RPMI7951 (cell line): ENCODE measurements around the gene RAB29. TPM values are rescaled to one million over a fixed set of nuclear protein-coding genes. Genes with fewer than 3 reads are reported as not detected.

Experiments used
- DNase-seq: peaks from one replicate; pipeline ENCODE4 v3.0.0-alpha.2; 2012; ENCODE audit warnings: low read depth
- total RNA-seq: library from RNA; depleted of rRNA; stranded (reverse); fragments of >200 nt; shearing (Covaris generic); gene quantifications from 2 replicates; pipeline ENCODE4 v1.2.3, GENCODE V29; 2014

Gene RAB29
- total RNA-seq, 1 experiment from 2014 or later = 15.1 TPM

DNA sequence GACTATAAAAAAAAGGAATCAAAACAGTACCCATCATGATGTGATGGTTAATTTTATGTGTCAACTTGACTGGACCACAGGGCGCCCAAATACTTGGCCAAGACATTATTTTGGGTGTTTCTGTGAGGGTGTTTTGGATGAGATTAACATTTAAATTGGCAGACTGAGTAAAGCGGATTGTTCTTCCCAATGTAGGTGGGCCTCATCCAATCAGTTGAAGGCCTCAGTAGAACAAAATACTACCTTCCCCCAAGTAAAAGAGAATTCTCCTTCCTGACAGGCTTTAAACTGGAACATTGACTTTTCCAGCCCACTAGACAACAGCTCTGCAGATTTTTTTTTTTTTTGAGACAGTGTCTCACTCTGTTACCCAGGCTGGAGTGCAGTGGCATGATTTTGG, 10.7 kb downstream of the RAB29 start:
- no peak for DNase-seq

DNA sequence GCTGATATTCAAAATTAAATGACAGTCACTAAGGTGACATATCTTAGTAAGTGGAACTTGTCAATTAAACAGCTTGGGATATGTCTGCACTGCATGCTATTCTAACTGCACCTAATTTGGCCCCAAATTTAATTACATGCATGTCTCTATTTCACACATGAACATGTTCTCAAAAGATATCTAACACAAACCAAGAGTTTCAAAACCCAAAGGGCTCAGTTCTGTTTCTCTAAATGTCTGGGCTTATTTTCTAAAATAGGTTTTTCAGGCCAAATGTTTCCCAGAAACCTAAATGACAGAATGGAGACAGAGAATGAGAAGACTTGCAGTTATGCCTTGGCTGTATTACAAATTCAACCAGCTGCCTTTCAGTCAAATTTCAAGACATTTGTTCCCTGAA, 11.3 kb downstream of the RAB29 start:
- DNase-seq = no peak

DNA sequence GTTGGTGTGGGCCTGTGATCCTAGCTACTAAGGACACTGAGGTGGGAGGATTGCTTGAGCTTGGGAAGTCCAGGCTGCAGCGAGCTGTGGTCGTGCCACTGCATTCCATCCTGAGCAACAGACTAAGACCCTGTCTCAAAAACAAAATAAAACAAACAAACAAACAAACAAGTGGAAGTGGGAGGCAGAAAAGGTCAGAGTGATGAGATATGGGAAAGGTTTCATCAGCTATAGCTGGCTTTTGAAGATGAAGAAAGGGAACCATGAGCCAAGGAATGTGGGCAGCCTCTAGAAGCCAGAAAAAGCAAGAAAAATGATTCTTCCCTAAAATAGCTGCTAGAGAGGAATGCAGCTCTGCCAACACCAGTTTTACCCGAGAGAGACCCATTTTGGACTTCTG, 14.7 kb downstream of the RAB29 start:
- DNase-seq = no peak

DNA sequence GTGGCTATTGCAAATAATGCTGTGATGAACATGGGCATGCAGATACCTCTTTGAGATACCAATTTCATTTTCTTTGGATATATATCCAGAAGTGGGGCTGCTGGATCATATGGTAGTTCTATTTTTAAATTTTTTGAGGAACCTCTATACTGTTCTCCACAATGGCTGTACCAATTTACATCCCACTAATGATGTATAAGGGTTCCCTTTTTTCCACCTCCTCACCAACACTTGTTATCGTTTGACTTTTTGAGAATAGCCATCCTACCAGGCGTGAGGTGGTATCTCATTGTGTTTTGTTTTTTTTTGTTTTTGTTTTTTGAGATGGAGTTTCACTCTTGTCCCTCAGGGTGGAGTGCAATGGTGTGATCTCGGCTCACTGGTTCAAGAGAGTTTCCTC, 18.7 kb downstream of the RAB29 start:
- no peak for DNase-seq

DNA sequence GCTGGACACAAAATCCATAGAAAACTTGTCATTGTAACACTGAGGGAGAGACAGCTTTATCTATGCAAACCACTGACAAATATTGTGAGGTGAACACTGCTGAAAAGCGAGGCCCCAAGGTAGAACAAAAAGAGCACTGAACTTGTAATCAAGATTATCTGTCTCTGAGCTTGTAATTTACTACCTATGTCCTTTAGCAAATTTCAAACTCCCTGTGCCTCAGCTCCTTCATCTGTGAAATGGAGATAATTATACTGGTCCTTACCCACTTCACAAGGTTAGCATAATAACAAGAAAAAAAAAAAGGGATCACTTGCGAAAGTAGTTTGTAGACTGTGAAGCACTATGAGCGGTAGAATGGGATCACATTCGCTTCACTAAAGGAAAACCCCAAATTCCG, 20.4 kb downstream of the RAB29 start:
- no peak for DNase-seq

DNA sequence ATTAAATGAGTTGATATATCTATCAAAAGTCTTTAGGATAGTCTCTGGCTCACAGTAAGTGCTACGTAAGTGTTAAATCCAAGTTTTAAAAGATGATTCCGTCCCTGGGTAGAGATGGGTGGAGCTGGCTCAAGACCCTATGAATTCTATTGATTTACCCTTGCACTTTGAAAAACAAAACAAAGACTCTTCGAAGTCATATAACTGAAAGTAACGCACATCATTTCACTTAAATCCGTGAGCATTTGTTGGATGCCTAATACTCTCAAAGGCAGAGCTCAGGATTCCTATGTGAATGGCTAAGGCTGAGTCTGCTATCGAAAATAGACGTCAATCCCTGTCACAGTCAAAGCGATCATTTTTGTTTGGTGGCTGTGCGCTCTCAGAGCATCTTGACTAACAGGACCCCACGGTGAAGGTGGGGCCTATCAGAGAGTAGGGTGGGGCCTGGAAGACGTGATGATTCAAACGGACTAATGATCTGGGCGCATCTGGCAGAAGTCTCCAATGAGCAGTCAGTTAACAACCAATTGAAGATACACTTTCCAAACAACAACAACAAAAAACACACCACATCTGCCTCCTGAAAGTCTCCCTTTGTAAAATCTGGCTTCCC, 24.1 kb downstream of the RAB29 start:
- peak; percentile 64 for DNase-seq

DNA sequence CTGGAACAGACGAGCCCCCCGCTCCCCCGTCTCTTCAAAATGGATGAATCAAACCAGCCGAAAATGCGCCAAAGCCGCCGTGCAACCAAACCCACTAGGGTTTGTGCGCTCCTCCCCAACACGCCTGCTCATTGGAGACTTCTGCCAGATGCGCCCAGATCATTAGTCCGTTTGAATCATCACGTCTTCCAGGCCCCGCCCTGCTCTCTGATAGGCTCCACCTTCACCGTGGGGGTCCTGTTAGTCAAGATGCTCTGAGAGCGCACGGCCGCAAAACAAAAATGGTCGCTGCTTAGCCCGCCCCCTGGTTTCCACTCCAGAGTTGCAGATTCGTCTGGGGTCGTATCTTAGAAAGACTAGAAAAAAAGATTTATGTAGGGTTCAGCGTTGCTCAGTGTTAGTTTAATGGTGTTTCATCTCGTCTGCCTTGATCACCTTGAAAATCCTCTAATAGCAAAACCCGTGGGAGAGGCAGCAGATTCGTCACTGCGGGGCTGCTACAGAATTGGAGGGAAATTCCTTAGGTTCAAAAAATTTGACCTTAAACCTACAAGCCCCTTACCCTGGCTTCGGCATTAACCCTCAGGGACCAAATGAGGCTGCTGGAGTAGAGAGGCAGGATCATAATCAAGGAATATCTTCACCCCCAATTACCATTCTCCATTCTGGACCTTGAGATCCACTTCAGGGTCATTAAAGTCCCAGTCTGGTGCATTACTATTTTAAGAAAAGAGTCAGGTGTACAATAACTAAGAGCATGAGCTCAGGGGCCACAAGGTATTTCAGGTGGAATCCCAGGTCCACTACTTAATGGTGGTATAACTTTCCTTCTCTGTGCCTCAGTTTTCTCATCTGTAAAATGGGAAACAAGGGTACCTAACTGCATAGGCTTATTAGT, 24.9 kb downstream of the RAB29 start, which contains the start of gene NUCKS1:
Gene NUCKS1 (minus strand): TSS at position 45 of the 898 bp plus-strand sequence. CDS start 209 bp downstream, outside the sequence.
- DNase-seq = peak; percentile 99

DNA sequence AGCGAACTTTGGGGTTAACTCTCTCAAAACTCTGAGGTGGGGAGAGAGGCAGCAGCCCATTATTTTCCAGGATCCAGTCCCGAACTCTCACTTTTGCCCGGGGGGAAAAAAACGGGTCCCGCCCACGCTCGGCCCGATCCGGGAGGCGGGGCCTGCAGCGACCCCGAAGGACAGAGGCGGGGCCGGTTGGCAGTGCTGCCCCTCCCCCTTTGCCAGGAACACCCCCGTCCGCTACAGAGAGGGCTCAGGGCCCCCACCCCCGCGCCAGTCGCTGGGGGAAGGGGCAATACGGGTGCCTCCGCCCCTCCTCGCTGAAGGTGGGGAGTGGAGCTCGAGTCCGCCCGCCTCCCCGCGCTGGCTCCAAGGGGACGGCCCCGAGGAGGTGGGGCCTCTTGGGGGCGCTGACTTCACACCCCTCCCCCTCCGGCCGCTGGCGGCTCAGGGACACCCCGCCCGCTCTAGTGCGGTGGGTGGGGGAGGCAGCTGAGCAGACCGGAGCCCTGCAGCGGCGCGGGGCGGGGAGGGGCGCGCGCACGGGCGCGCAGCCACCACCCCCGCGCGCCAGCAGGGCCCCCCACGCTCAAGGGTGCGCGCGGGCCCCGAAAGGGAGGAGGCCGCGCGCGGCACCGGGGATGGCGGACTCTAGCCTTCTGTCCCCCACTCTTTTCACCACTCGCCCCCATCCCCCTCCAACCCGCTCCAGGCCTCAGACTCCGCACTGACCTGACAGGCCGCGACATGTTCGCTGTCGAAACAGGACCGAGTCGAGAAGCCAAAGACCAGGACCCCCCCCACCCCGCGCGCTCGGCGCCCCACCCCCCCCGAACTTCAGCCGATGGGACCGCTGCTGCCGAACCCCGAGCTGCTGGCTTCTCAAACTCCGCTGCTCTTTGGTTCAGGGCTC, 25.8 kb downstream of the RAB29 start:
- peak; percentile 95 for DNase-seq

DNA sequence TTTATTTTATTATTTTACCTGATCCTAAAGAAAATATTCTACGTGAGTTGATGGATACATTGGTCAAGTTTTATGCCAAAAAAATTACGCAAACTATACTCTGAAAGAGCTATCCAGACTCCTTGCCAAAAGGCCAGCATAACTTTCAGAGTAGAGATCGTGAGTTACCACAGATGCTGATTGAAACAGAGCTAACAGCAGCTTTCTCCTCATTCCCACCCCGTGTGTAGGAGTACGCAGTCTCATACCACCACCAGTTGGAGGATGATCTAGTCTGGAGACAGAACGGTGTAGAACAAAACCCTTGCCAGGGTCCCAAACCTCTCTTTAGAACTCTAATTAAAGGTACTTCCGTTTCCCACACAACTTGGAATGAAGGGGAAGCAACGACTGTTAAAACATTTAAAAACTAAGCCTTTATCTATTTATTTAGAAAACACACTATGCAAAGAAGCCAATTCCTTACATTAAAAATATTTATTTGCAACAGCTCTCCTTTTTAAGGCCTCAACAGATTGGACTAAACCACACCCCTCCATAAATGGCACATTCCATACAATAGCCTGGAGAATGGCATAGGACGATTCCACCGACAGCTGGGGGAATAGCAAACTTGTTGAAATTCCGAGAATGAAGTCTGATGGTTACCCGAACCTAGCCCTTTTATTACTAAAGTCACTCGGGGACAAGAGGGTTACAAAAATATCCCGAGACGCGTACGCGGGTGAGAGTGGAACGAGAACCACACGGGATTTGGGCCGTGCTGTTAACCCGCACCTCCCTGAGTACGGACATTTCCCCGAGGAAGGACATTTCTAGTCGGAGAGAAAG, 26.7 kb downstream of the RAB29 start:
- DNase-seq = peak; percentile 50

DNA sequence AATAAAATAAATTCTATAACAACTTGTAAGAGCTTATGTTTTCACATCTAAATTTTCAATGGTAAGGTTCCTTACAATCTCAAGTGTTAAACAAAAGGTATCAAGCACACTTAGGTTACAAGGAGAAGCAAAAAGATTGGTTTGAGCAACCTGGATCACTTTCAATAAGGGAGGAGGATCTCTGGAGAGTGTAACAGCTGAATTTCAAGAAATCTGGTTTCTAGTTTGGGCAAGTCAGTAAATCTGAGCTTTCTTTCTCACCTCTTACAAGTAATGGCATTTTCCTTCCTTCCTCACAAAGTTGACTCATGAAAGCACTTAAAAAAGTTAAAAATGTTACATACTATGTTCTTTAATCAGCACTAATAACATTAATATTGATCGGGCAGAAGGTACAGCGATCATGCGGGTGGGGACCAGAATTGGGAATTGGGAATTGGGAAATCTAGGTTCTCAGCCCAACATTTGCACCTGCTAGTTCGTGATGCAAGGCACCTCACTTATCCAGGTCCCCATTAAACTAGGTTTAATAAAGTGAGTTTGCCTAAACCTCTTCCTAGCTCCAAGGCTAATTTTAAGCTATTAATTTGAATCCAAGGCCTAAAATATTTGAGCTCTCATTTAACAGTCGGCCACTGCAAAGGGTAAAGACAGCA, 28.4 kb downstream of the RAB29 start:
- DNase-seq = no peak

DNA sequence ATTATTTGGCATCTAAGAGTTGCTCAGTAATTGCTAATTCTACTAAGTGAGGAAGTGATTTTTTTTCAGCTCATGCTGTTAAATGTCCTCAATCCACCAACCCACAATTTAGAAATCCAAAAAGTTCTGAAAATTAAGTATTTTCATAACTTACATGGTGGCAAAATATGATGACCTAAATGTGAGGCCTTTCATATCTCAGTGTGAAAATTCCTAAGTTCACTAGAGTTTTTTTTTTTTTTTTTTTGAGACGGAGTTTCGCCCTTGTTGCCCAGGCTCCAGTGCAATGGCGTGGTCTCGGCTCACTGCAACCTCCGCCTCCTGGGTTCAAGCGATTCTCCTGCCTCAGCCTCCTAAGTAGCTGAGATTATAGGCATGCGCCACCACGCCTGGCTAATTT, 30.9 kb downstream of the RAB29 start:
- DNase-seq = no peak

DNA sequence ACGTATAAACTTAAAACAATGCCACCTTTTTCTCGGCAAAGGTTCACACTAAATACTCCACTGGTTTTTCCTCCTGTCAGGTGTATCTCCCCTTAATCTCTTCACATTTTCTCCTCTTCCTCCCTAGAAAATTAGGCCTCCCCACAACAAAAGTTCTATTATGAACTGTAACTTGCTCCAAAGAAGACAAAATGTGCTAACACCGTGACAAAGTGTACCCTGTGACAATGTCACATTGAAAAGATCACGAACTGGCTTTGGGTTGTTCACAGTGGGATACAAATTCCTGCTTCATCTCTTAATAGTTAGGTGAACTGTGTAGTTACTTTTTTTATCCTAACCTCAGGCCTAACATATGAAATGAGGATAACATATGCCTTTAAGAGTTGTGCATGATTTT, 31.3 kb downstream of the RAB29 start:
- no peak for DNase-seq

DNA sequence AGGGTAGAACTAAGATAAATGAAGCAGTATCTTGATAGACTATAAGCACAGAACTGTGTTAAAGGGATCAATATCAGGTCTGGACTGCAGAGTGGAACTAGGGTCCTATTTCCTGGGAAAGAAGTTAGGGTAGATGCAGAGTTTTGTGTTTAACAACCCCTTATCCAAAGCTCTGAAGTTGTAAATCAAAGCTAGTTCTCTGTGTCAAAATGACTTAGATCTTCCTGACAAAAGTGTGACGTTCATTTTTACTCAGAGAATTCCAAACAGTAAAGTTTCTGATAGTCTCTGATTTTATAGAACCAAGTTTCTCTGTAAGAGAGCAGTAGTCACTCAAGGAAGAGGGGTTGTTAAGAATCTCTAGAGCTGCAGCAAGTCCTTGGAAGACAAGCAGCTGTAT, 33.6 kb downstream of the RAB29 start:
- no peak for DNase-seq

DNA sequence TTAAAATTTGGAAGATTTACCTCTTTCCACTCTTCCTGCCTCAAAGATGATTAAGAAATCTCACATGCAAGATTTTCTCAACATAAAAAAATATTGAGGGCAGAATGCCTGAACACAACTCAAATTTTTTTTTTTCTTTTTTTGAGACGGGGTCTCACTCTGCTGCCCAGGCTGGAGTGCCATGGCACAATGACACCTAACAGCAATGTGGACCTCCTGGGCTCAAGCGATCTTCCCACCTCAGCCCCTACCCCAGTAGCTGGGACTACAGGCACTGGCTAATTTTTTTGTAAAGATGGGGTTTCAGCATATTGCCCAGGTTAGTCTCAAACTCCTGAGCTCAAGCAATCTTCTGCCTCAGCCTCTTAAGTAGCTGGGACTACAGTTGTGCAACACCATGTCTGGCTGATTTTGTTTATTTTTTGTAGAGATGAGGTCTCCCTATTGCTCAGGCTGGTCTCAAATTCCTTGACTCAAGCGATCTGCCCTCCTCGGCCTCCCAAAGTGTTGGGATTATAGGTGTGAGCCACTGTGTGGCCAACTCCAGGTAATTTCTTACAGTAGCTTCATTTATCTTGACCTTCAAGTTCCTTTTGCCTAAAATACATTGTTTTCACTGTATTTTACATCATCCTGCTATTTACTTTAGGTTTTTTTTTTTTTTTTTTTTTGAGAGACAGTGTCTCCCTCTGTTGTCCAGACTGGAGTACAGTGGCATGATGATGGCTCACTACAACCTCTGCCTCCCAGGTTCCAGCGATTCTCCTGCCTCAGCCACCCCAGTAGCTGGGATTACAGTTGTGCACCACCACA, 35.7 kb downstream of the RAB29 start:
- no peak for DNase-seq

DNA sequence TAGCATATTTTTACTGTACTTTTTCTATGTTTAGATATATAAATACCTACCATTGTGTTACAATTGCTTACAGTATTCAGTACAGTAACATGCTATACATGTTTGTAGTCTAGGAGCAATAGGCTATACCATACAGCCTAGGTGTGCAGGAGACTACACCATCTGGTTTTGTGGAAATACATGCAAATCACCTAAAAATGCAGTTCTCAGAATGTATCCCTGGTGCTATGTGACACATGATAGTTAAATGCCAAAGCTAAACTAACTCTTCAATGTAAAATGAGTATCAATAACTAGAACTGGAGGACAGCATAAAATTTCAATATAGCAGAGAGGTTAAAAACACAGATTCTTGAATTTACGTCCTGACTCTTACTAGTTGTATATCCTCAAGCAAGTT, 40.1 kb downstream of the RAB29 start:
- DNase-seq = no peak

DNA sequence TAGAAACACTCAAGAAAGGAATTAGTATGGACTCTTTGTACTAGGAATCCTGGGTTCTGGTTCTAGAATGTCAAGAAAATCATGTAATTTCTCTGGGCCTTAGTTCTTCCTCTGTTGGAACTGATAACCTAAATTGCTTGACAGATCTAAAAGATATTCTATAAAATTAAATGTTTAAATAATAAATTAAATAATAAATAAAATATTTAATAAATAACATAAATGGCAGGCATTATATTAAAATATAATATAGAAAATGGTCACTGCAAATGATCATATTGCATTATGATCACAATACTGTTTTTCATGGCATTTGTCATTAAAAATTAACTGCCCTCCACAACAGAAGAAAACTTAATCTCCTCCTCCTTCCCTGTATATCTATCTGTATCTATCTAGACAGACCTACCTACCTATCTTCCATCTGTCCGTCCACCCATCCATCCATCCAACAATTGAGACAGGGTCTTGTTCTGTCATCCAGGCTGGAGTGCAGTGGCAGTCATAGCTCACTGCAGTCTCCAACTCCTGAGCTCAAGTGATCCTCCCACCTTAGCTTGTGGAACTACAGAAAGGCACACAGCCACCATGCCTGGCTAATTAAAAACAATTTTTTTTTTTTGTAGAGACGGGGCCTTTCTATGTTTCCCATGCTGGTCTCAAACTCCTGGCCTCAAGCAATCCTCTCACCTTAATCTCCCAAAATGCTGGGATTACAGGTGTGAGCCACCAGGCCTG, 41.7 kb downstream of the RAB29 start:
- no peak for DNase-seq

DNA sequence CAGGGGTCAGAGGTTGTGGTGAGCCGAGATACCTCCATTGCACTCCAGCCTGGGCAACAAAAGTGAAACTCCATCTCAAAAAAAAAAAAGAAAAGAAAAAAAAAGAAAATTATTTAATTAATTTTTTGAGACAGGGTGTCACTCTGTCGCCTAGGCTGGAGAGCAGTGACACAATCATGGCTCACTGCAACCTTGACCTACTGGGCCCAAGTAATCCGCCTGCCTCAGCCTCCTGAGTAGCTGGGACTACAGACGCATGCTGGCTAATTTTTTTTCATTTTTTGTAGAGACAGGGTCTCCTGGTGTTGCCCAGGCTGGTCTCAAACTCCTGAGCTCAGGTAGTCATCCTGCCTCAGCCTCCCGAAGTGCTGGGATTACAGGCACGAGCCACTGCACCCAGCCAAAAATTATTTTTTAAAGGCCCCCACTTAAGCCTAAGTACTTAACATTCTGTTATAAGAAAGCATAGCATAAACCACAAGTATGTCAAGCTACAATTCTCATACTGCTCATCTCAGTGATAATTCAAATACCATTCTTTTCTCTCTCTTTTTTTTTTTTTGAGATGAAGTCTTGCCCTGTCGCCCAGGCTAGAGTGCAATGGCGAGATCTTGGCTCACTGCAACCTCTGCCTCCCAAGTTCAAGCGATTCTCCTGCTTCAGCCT, 45.2 kb downstream of the RAB29 start:
- no peak for DNase-seq

DNA sequence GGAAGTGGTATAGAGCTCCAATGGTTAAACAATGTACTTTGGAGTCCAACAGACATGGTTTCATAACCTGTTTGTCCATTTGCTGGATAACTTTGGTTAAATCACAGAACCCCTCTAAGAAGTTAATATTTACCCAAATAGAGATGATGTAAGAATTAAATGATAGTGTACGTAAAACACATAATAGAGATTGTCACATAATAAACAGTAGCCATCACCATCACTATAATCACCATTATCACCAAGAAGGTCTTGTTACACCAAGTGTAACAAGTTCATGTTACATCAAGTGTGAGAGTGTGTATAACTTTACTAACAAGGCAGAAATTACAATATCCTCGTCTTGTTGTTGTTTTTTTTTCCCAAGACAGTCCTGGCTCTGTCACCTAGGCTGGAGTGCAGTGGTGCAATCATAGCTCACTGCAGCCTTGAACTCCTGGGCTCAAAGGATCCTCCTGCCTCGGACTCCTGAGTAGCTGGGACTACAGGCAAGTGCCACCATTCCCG, 48.6 kb downstream of the RAB29 start:
- DNase-seq = no peak
